ACHN (cell line): ENCODE data around the gene KCNJ5.

Experiments
- DNase-seq: peaks from one replicate; pipeline ENCODE4 v3.0.0-alpha.2; 2015
- in situ Hi-C: cut with HindIII; loops from 2 replicates; pipeline ENCODE4 v1.10.0; 2017; ENCODE audit warnings: low sequenced_read_pairs, low pct_ligation_motif_present, low pct_unique_long_range_greater_than_20kb

The KCNJ5 gene

GRCh38 chr11:128924104-128924503 is 32.9 kb downstream of the KCNJ5 start:
- in situ Hi-C loops = no loop called here
- no peak for DNase-seq

GRCh38 chr11:128924510-128925249 is 33.5 kb downstream of the KCNJ5 start:
- in situ Hi-C loops = no loop called here
- DNase-seq = no peak

GRCh38 chr11:128925250-128925600 is 34.1 kb downstream of the KCNJ5 start:
- in situ Hi-C loops = no loop called here

GRCh38 chr11:128926000-128926399 is 34.8 kb downstream of the KCNJ5 start:
- DNase-seq = no peak
- in situ Hi-C loops = no loop called here

More at GRCh38 chr11:128925250-128925600, 34.1 kb downstream of the KCNJ5 start:
- no peak for DNase-seq

- in situ Hi-C loops = no loop called here
- DNase-seq = no peak
Observed at GRCh38 chr11:128926437-128927107, 35.4 kb downstream of the KCNJ5 start.

GRCh38 chr11:128927108-128927461 is 35.9 kb downstream of the KCNJ5 start:
- DNase-seq = no peak
- in situ Hi-C loops = no loop called here

- DNase-seq = no peak
- in situ Hi-C loops = no loop called here
Observed at GRCh38 chr11:128927683-128928336, 36.7 kb downstream of the KCNJ5 start.

- in situ Hi-C loops = no loop called here
- DNase-seq = no peak
Observed at GRCh38 chr11:128928400-128928799, 37.2 kb downstream of the KCNJ5 start.

GRCh38 chr11:128929468-128929867 is 38.3 kb downstream of the KCNJ5 start:
- in situ Hi-C loops = no loop called here
- no peak for DNase-seq

- in situ Hi-C loops = no loop called here
- no peak for DNase-seq
Observed at GRCh38 chr11:128929991-128930390, 38.8 kb downstream of the KCNJ5 start.

GRCh38 chr11:128931066-128931465 is 39.9 kb downstream of the KCNJ5 start:
- DNase-seq = no peak
- in situ Hi-C loops = no loop called here

GRCh38 chr11:128931668-128932067 is 40.5 kb downstream of the KCNJ5 start:
- in situ Hi-C loops = no loop called here
- DNase-seq = no peak

GRCh38 chr11:128933481-128934178 is 42.5 kb downstream of the KCNJ5 start:
- in situ Hi-C loops = no loop called here
- DNase-seq = no peak

GRCh38 chr11:128934351-128934750 is 43.2 kb downstream of the KCNJ5 start:
- no peak for DNase-seq
- in situ Hi-C loops = no loop called here

- in situ Hi-C loops = no loop called here
- no peak for DNase-seq
Observed at GRCh38 chr11:128934926-128935325, 43.8 kb downstream of the KCNJ5 start.

GRCh38 chr11:128936606-128937251 is 45.6 kb downstream of the KCNJ5 start:
- in situ Hi-C loops = no loop called here
- no peak for DNase-seq

GRCh38 chr11:128937480-128937879 is 46.3 kb downstream of the KCNJ5 start:
- no peak for DNase-seq
- in situ Hi-C loops = no loop called here

- DNase-seq = no peak
- in situ Hi-C loops = no loop called here
Observed at GRCh38 chr11:128938156-128938885, 47.2 kb downstream of the KCNJ5 start.
